DMS153 (cell line): ENCODE results near the gene CHD9.
"Not testable (repeated sequence)": the region's sequence is repeated elsewhere in the genome, so short reads cannot be mapped to it uniquely, and the experiment has no call there.

Experiments
- DNase-seq: peaks from one replicate; lab custom pipeline; 2025; lab: John Stamatoyannopoulos, UW

CHD9 gene

GRCh38 chr16:53131363-53132071 is 76.7 kb downstream of the CHD9 start:
- no peak for DNase-seq

GRCh38 chr16:53132406-53132805 is 77.6 kb downstream of the CHD9 start:
- DNase-seq: no peak

- DNase-seq: no peak
Measured at GRCh38 chr16:53135329-53135728, 80.5 kb downstream of the CHD9 start.

GRCh38 chr16:53142823-53143568 is 88.2 kb downstream of the CHD9 start:
- DNase-seq: no peak

- DNase-seq: no peak
Measured at GRCh38 chr16:53147500-53148065, 92.8 kb downstream of the CHD9 start.

- no peak for DNase-seq
Measured at GRCh38 chr16:53150769-53151168, 96.0 kb downstream of the CHD9 start.

- DNase-seq: no peak
Measured at GRCh38 chr16:53152329-53152728, 97.5 kb downstream of the CHD9 start.

- no peak for DNase-seq
Measured at GRCh38 chr16:53153130-53153529, 98.3 kb downstream of the CHD9 start.

GRCh38 chr16:53154513-53154912 is 99.7 kb downstream of the CHD9 start:
- no peak for DNase-seq

- no peak for DNase-seq
Measured at GRCh38 chr16:53156516-53156915, 101.7 kb downstream of the CHD9 start.

GRCh38 chr16:53159781-53160436 is 105.1 kb downstream of the CHD9 start:
- no peak for DNase-seq

GRCh38 chr16:53166099-53166498 is 111.3 kb downstream of the CHD9 start:
- DNase-seq: no peak

GRCh38 chr16:53168744-53169143 is 114.0 kb downstream of the CHD9 start:
- DNase-seq: no peak

GRCh38 chr16:53172517-53172916 is 117.7 kb downstream of the CHD9 start:
- DNase-seq: no peak

- DNase-seq: no peak
Measured at GRCh38 chr16:53175118-53175517, 120.3 kb downstream of the CHD9 start.

- no peak for DNase-seq
Measured at GRCh38 chr16:53176434-53176833, 121.6 kb downstream of the CHD9 start.

- DNase-seq: no peak
Measured at GRCh38 chr16:53183442-53183841, 128.7 kb downstream of the CHD9 start.

GRCh38 chr16:53185741-53186140 is 130.9 kb downstream of the CHD9 start:
- DNase-seq: not testable (repeated sequence)

GRCh38 chr16:53187775-53188174 is 133.0 kb downstream of the CHD9 start:
- DNase-seq: no peak

GRCh38 chr16:53191413-53191812 is 136.6 kb downstream of the CHD9 start:
- DNase-seq: no peak

- DNase-seq: no peak
Measured at GRCh38 chr16:53198933-53199332, 144.1 kb downstream of the CHD9 start.

- DNase-seq: no peak
Measured at GRCh38 chr16:53201900-53202299, 147.1 kb downstream of the CHD9 start.

GRCh38 chr16:53202398-53202797 is 147.6 kb downstream of the CHD9 start:
- DNase-seq: no peak
